ENCODE results near the gene SBF2. TPM values are rescaled to one million over a fixed set of nuclear protein-coding genes. Genes with fewer than 3 reads are reported as not detected.

SBF2 gene
- total RNA-seq, 4 donors from 2014 or later, result 19.3 to 28.1 (median 25.8) TPM

GRCh38 chr11:10067629-10068300 lies 226.3 kb downstream of the SBF2 start:
- no peaks in the 10 kb centered on the region for H3K36me3 ChIP-seq
- ATAC-seq, result no peak
- H3K27ac ChIP-seq, result no peak overlapping the region
- intact Hi-C loops (cut with DNase I; ENCODE audit: low total_unique reads), result no loop called here
- in situ Hi-C loops (cut with MboI; ENCODE audit: low sequenced_read_pairs in 4 of 4), result no loop called here
- no peak for TF ChIP-seq CTCF (IDR thresholded peaks at IDR 0.05 in 4 of 5, conservative IDR thresholded peaks at IDR 0.05 in 1 of 5)
- TF ChIP-seq POLR2A (IDR thresholded peaks at IDR 0.05), result no peak
- H3K4me1 ChIP-seq, result no peaks in the 10 kb centered on the region
- H3K4me3 ChIP-seq, result no peak overlapping the region
- no peak for DNase-seq
- no peaks in the 10 kb centered on the region for H3K27me3 ChIP-seq
- no peaks in the 10 kb centered on the region for H3K9me3 ChIP-seq

GRCh38 chr11:10066441-10066840 lies 227.6 kb downstream of the SBF2 start:
- no peaks in the 10 kb centered on the region for H3K36me3 ChIP-seq
- H3K27ac ChIP-seq, result no peak overlapping the region
- no peak for DNase-seq
- intact Hi-C loops (cut with DNase I; ENCODE audit: low total_unique reads) (no loop called here), in situ Hi-C loops (cut with MboI; ENCODE audit: low sequenced_read_pairs in 4 of 4) (no loop called here)
- ATAC-seq, result no peak
- no peaks in the 10 kb centered on the region for H3K27me3 ChIP-seq
- H3K9me3 ChIP-seq, result no peaks in the 10 kb centered on the region
- no peaks in the 10 kb centered on the region for H3K4me1 ChIP-seq
- TF ChIP-seq CTCF (IDR thresholded peaks at IDR 0.05 in 4 of 5, conservative IDR thresholded peaks at IDR 0.05 in 1 of 5) (no peak), POLR2A (IDR thresholded peaks at IDR 0.05) (no peak)
- no peak overlapping the region for H3K4me3 ChIP-seq

GRCh38 chr11:10064828-10065227 lies 229.2 kb downstream of the SBF2 start:
- in situ Hi-C loops (cut with MboI; ENCODE audit: low sequenced_read_pairs in 4 of 4), result no loop called here
- Histone ChIP-seq H3K9me3 (no peaks in the 10 kb centered on the region), H3K36me3 (no peaks in the 10 kb centered on the region), H3K27me3 (no peaks in the 10 kb centered on the region), H3K4me1 (no peaks in the 10 kb centered on the region), H3K27ac (no peak overlapping the region), H3K4me3 (no peak overlapping the region)
- ATAC-seq (no peak), DNase-seq (no peak)
- TF ChIP-seq CTCF (IDR thresholded peaks at IDR 0.05 in 4 of 5, conservative IDR thresholded peaks at IDR 0.05 in 1 of 5) (no peak), POLR2A (IDR thresholded peaks at IDR 0.05) (no peak)
- intact Hi-C loops (cut with DNase I; ENCODE audit: low total_unique reads), result no loop called here

GRCh38 chr11:10058356-10058755 lies 235.7 kb downstream of the SBF2 start:
- DNase-seq, result no peak
- no peaks in the 10 kb centered on the region for H3K36me3 ChIP-seq
- ATAC-seq, result no peak
- H3K27ac ChIP-seq, result no peak overlapping the region
- H3K27me3 ChIP-seq, result no peaks in the 10 kb centered on the region
- in situ Hi-C loops (cut with MboI; ENCODE audit: low sequenced_read_pairs in 4 of 4) (no loop called here), intact Hi-C loops (cut with DNase I; ENCODE audit: low total_unique reads) (no loop called here)
- H3K4me3 ChIP-seq, result no peak overlapping the region
- no peaks in the 10 kb centered on the region for H3K4me1 ChIP-seq
- TF ChIP-seq CTCF (IDR thresholded peaks at IDR 0.05 in 4 of 5, conservative IDR thresholded peaks at IDR 0.05 in 1 of 5), result no peak
- TF ChIP-seq POLR2A (IDR thresholded peaks at IDR 0.05), result no peak
- H3K9me3 ChIP-seq, result no peaks in the 10 kb centered on the region

Measured in gastrocnemius medialis (tissue), 4 donors.